ENCODE results near the gene WWOX.

The WWOX gene

GRCh38 chr16:78832100-78832499 lies 732.6 kb downstream of the WWOX start:
- intact Hi-C loops (cut with DNase I; ENCODE audit: low total_unique reads): no loop called here
- no peaks in the 10 kb centered on the region for H3K27me3 ChIP-seq
- DNase-seq: no peak
- no peak overlapping the region for H3K4me3 ChIP-seq
- TF ChIP-seq CTCF (IDR thresholded peaks at IDR 0.05): no peak
- no peaks in the 10 kb centered on the region for H3K9me3 ChIP-seq
- no peaks in the 10 kb centered on the region for H3K36me3 ChIP-seq
- no peaks in the 10 kb centered on the region for H3K4me1 ChIP-seq
- H3K27ac ChIP-seq: no peak overlapping the region

- no peak for DNase-seq
- intact Hi-C loops (cut with DNase I; ENCODE audit: low total_unique reads): no loop called here
- Histone ChIP-seq H3K36me3 (no peaks in the 10 kb centered on the region), H3K27ac (no peak overlapping the region), H3K4me3 (no peak overlapping the region), H3K9me3 (no peaks in the 10 kb centered on the region), H3K27me3 (no peaks in the 10 kb centered on the region), H3K4me1 (no peaks in the 10 kb centered on the region)
- no peak for TF ChIP-seq CTCF (IDR thresholded peaks at IDR 0.05)
Measured at GRCh38 chr16:78836802-78837491, 737.5 kb downstream of the WWOX start.

- no peak for TF ChIP-seq CTCF (IDR thresholded peaks at IDR 0.05)
- H3K4me3 ChIP-seq: no peak overlapping the region
- H3K27me3 ChIP-seq: no peaks in the 10 kb centered on the region
- H3K27ac ChIP-seq: no peak overlapping the region
- no peaks in the 10 kb centered on the region for H3K36me3 ChIP-seq
- intact Hi-C loops (cut with DNase I; ENCODE audit: low total_unique reads): no loop called here
- DNase-seq: no peak
- H3K9me3 ChIP-seq: no peaks in the 10 kb centered on the region
- H3K4me1 ChIP-seq: no peaks in the 10 kb centered on the region
Measured at GRCh38 chr16:78837706-78838105, 738.3 kb downstream of the WWOX start.

GRCh38 chr16:78838276-78838675 lies 738.8 kb downstream of the WWOX start:
- no peak overlapping the region for H3K4me3 ChIP-seq
- intact Hi-C loops (cut with DNase I; ENCODE audit: low total_unique reads): no loop called here
- H3K36me3 ChIP-seq: no peaks in the 10 kb centered on the region
- no peak for TF ChIP-seq CTCF (IDR thresholded peaks at IDR 0.05)
- peaks cover 0 to 5% (median 0%) of the 10 kb centered on the region in 4 donors for H3K4me1 ChIP-seq
- no peak for DNase-seq
- H3K27me3 ChIP-seq: no peaks in the 10 kb centered on the region
- H3K9me3 ChIP-seq: no peaks in the 10 kb centered on the region
- H3K27ac ChIP-seq: no peak overlapping the region

- DNase-seq: no peak
- Histone ChIP-seq H3K4me1 (peaks cover 0 to 27% (median 4%) of the 10 kb centered on the region in 4 donors), H3K4me3 (no peak overlapping the region), H3K27me3 (no peaks in the 10 kb centered on the region), H3K27ac (no peak overlapping the region), H3K9me3 (no peaks in the 10 kb centered on the region), H3K36me3 (no peaks in the 10 kb centered on the region)
- TF ChIP-seq CTCF (IDR thresholded peaks at IDR 0.05): no peak
- intact Hi-C loops (cut with DNase I; ENCODE audit: low total_unique reads): no loop called here
Measured at GRCh38 chr16:78842950-78843349, 743.5 kb downstream of the WWOX start.

GRCh38 chr16:78843978-78844377 lies 744.5 kb downstream of the WWOX start:
- Histone ChIP-seq H3K4me3 (no peak overlapping the region), H3K27me3 (no peaks in the 10 kb centered on the region), H3K36me3 (no peaks in the 10 kb centered on the region), H3K9me3 (no peaks in the 10 kb centered on the region), H3K4me1 (peaks cover 0 to 27% (median 4%) of the 10 kb centered on the region in 4 donors), H3K27ac (no peak overlapping the region)
- no peak for TF ChIP-seq CTCF (IDR thresholded peaks at IDR 0.05)
- intact Hi-C loops (cut with DNase I; ENCODE audit: low total_unique reads): no loop called here
- no peak for DNase-seq

All from tibial artery (tissue), 4 donors.